Measurements from ENCODE around the gene B4GALT4.

GRCh38 chr3:119175872-119176756 lies 64.6 kb downstream of the B4GALT4 start:
- TF ChIP-seq, protein P1, sequence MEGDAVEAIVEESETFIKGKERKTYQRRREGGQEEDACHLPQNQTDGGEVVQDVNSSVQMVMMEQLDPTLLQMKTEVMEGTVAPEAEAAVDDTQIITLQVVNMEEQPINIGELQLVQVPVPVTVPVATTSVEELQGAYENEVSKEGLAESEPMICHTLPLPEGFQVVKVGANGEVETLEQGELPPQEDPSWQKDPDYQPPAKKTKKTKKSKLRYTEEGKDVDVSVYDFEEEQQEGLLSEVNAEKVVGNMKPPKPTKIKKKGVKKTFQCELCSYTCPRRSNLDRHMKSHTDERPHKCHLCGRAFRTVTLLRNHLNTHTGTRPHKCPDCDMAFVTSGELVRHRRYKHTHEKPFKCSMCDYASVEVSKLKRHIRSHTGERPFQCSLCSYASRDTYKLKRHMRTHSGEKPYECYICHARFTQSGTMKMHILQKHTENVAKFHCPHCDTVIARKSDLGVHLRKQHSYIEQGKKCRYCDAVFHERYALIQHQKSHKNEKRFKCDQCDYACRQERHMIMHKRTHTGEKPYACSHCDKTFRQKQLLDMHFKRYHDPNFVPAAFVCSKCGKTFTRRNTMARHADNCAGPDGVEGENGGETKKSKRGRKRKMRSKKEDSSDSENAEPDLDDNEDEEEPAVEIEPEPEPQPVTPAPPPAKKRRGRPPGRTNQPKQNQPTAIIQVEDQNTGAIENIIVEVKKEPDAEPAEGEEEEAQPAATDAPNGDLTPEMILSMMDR (IDR thresholded peaks at IDR 0.05; ENCODE audit: insufficient read depth, low read length, poor library complexity, severe bottlenecking) = no peak
- no peak for TF ChIP-seq EZH2phosphoT487 (conservative IDR thresholded peaks at IDR 0.05; ENCODE audit: low read length)
